Spinal cord (tissue), 10 donors: Measurements from ENCODE around the gene PYGB. TPM values are rescaled to one million over a fixed set of nuclear protein-coding genes. Genes with fewer than 3 reads are reported as not detected.
A peak's percentile ranks its signal among the peaks of the same experiment; 100 is the strongest.

ENCODE experiments used
- DNase-seq, 6 donors: peaks; one replicate each; pipeline versions ENCODE4 v3.0.0 to v3.0.0-alpha.2; 2013 to 2015; ENCODE audit warnings: low spot score in 6 of 6, low read depth in 4 of 6
- H3K27ac ChIP-seq: one replicate; pipeline ENCODE4 v1.5.1; 2013; ENCODE audit warnings: low read depth, low read length, control low read depth
- H3K27me3 ChIP-seq: one replicate; pipeline ENCODE4 v1.6.1; 2013; ENCODE audit warnings: low read length; ENCODE audit not compliant: control insufficient read depth, insufficient read depth
- H3K36me3 ChIP-seq: one replicate; pipeline ENCODE4 v1.6.1; 2013; ENCODE audit warnings: low read length; ENCODE audit not compliant: control insufficient read depth, insufficient read depth
- H3K4me1 ChIP-seq: one replicate; pipeline ENCODE4 v1.6.1; 2013; ENCODE audit warnings: low read length; ENCODE audit not compliant: control insufficient read depth, insufficient read depth
- H3K4me3 ChIP-seq: one replicate; pipeline ENCODE4 v1.5.1; 2013; ENCODE audit warnings: low read depth, low read length, control low read depth
- H3K9me3 ChIP-seq: one replicate; pipeline ENCODE4 v1.6.1; 2013; ENCODE audit warnings: low read length; ENCODE audit not compliant: control insufficient read depth, insufficient read depth
- WGBS: methylation state at CpG from one replicate; pipeline ENCODE4 v1.1.5; 2013; ENCODE audit warnings: missing lambda C conversion rate; ENCODE audit not compliant: insufficient coverage; 5-methylcytosine and 5-hydroxymethylcytosine counted together
- polyA plus RNA-seq, 2 donors: library from polyadenylated mRNA; unstranded; fragments of 120-200 nt; gene quantifications; one replicate each; pipeline ENCODE4 v1.2.1, GENCODE V29; 2013; ENCODE audit not compliant: insufficient read length in 2 of 2
- total RNA-seq, 2 donors: library from RNA; depleted of rRNA in 1 of 2; stranded (reverse); fragments of 120-200 nt in 1 of 2; fragments of >200 nt in 1 of 2; gene quantifications; one replicate each; pipeline versions ENCODE4 v1.2.3 to v1.2.4, GENCODE V29; 2013 to 2014
- donor health status: healthy.

Gene PYGB
- total and polyA plus RNA-seq, 4 donors = 71.4 to 122 (median 97.3) TPM

GRCh38 chr20:25293507-25293906 is 45.6 kb downstream of the PYGB start:
- no peaks in the 10 kb centered on the region for H3K27me3 ChIP-seq
- DNase-seq = no peak
- H3K9me3 ChIP-seq = no peaks in the 10 kb centered on the region
- H3K36me3 ChIP-seq = peaks cover 94% of the 10 kb centered on the region
- H3K4me3 ChIP-seq = no peak overlapping the region
- 85% methylated on average over 10 of the region's 10 CpGs for WGBS
- peaks cover 30% of the 10 kb centered on the region for H3K4me1 ChIP-seq
- no peak overlapping the region for H3K27ac ChIP-seq

GRCh38 chr20:25293910-25294458 is 46.1 kb downstream of the PYGB start:
- no peaks in the 10 kb centered on the region for H3K9me3 ChIP-seq
- H3K4me1 ChIP-seq = peaks cover 30% of the 10 kb centered on the region
- H3K4me3 ChIP-seq = no peak overlapping the region
- no peak overlapping the region for H3K27ac ChIP-seq
- WGBS = 87% methylated on average over 8 of the region's 13 CpGs
- no peaks in the 10 kb centered on the region for H3K27me3 ChIP-seq
- peaks cover 94% of the 10 kb centered on the region for H3K36me3 ChIP-seq
- DNase-seq = no peak

- peaks cover 95% of the 10 kb centered on the region for H3K36me3 ChIP-seq
- no peaks in the 10 kb centered on the region for H3K9me3 ChIP-seq
- DNase-seq = peak in 5 of 6 donors; percentile 12 to 77 (median 31)
- H3K27ac ChIP-seq = no peak overlapping the region
- no peak overlapping the region for H3K4me3 ChIP-seq
- no peaks in the 10 kb centered on the region for H3K27me3 ChIP-seq
- H3K4me1 ChIP-seq = peaks cover 30% of the 10 kb centered on the region
- WGBS = 51% methylated on average over 21 of the region's 22 CpGs
Observed at GRCh38 chr20:25294459-25295385, 46.8 kb downstream of the PYGB start.

GRCh38 chr20:25295386-25296093 is 47.7 kb downstream of the PYGB start:
- H3K27ac ChIP-seq = no peak overlapping the region
- DNase-seq = no peak
- H3K4me3 ChIP-seq = no peak overlapping the region
- no peaks in the 10 kb centered on the region for H3K27me3 ChIP-seq
- peaks cover 95% of the 10 kb centered on the region for H3K36me3 ChIP-seq
- H3K9me3 ChIP-seq = no peaks in the 10 kb centered on the region
- H3K4me1 ChIP-seq = peaks cover 30% of the 10 kb centered on the region
- WGBS = 75% methylated on average over 9 of the region's 10 CpGs

GRCh38 chr20:25296094-25297093 is 48.5 kb downstream of the PYGB start:
- Histone ChIP-seq H3K27me3 (no peaks in the 10 kb centered on the region), H3K4me3 (no peak overlapping the region), H3K9me3 (no peaks in the 10 kb centered on the region), H3K36me3 (peaks cover 93% of the 10 kb centered on the region), H3K4me1 (peaks cover 32% of the 10 kb centered on the region), H3K27ac (no peak overlapping the region)
- WGBS = 85% methylated on average over 22 of the region's 24 CpGs
- DNase-seq = peak in 1 of 6 donors; percentile 53

GRCh38 chr20:25297141-25297905 is 49.4 kb downstream of the PYGB start:
- peaks cover 38% of the 10 kb centered on the region for H3K4me1 ChIP-seq
- H3K27me3 ChIP-seq = no peaks in the 10 kb centered on the region
- H3K36me3 ChIP-seq = peaks cover 93% of the 10 kb centered on the region
- 100% methylated on average over 2 of the region's 10 CpGs for WGBS
- no peak for DNase-seq
- H3K9me3 ChIP-seq = no peaks in the 10 kb centered on the region
- no peak overlapping the region for H3K4me3 ChIP-seq
- H3K27ac ChIP-seq = no peak overlapping the region

GRCh38 chr20:25299806-25300205 is 51.9 kb downstream of the PYGB start:
- H3K4me3 ChIP-seq = no peak overlapping the region
- H3K4me1 ChIP-seq = peaks cover 31% of the 10 kb centered on the region
- H3K9me3 ChIP-seq = no peaks in the 10 kb centered on the region
- H3K27me3 ChIP-seq = no peaks in the 10 kb centered on the region
- WGBS = 95% methylated on average over 8 of the region's 9 CpGs
- DNase-seq = no peak
- H3K36me3 ChIP-seq = peaks cover 93% of the 10 kb centered on the region
- H3K27ac ChIP-seq = no peak overlapping the region

GRCh38 chr20:25300496-25301170 is 52.7 kb downstream of the PYGB start:
- H3K36me3 ChIP-seq = peaks cover 86% of the 10 kb centered on the region
- no peak for DNase-seq
- no peaks in the 10 kb centered on the region for H3K27me3 ChIP-seq
- H3K9me3 ChIP-seq = no peaks in the 10 kb centered on the region
- 75% methylated on average over 13 of the region's 13 CpGs for WGBS
- H3K4me3 ChIP-seq = no peak overlapping the region
- H3K4me1 ChIP-seq = peaks cover 25% of the 10 kb centered on the region
- H3K27ac ChIP-seq = no peak overlapping the region
